ENCODE measurements around the gene IGFBP5. TPM values are rescaled to one million over a fixed set of nuclear protein-coding genes. Genes with fewer than 3 reads are reported as not detected.

Gene IGFBP5
- polyA plus RNA-seq, 2 donors, result 29.4 to 46.5 TPM

GRCh38 chr2:216700781-216701180 is 5.4 kb upstream of the IGFBP5 start:
- WGBS, 2 donors, result 39 to 46% methylated on average over 5 of the region's 5 CpGs
- Histone ChIP-seq H3K4me1 (ENCODE audit: control insufficient read depth in 2 of 2, insufficient read depth in 2 of 2, low read length in 1 of 2) (no peaks in the 10 kb centered on the region), H3K4me3 (ENCODE audit: low read depth in 1 of 2, low read length in 2 of 2) (no peak overlapping the region), H3K27ac (ENCODE audit: low read depth in 2 of 2, low read length in 1 of 2) (peak overlapping the region in 1 of 2 donors; percentile 57), H3K9me3 (ENCODE audit: control insufficient read depth in 2 of 2, insufficient read depth in 1 of 2, low read depth in 1 of 2, low read length in 1 of 2) (no peaks in the 10 kb centered on the region), H3K36me3 (ENCODE audit: control insufficient read depth in 2 of 2, insufficient read depth in 2 of 2, low read length in 1 of 2) (no peaks in the 10 kb centered on the region), H3K27me3 (ENCODE audit: control insufficient read depth in 1 of 2, insufficient read depth in 2 of 2, low read length in 2 of 2) (no peaks in the 10 kb centered on the region)

GRCh38 chr2:216700088-216700567 is 4.8 kb upstream of the IGFBP5 start:
- H3K4me1 ChIP-seq (ENCODE audit: control insufficient read depth in 2 of 2, insufficient read depth in 2 of 2, low read length in 1 of 2), result no peaks in the 10 kb centered on the region
- no peaks in the 10 kb centered on the region for H3K36me3 ChIP-seq (ENCODE audit: control insufficient read depth in 2 of 2, insufficient read depth in 2 of 2, low read length in 1 of 2)
- H3K27ac ChIP-seq (ENCODE audit: low read depth in 2 of 2, low read length in 1 of 2), result peak overlapping the region; percentile 36 to 57
- H3K4me3 ChIP-seq (ENCODE audit: low read depth in 1 of 2, low read length in 2 of 2), result no peak overlapping the region
- no peaks in the 10 kb centered on the region for H3K27me3 ChIP-seq (ENCODE audit: control insufficient read depth in 1 of 2, insufficient read depth in 2 of 2, low read length in 2 of 2)
- H3K9me3 ChIP-seq (ENCODE audit: control insufficient read depth in 2 of 2, insufficient read depth in 1 of 2, low read depth in 1 of 2, low read length in 1 of 2), result no peaks in the 10 kb centered on the region
- WGBS, 2 donors, result 27 to 30% methylated on average over 7 of the region's 7 CpGs

- Histone ChIP-seq H3K9me3 (ENCODE audit: control insufficient read depth in 2 of 2, insufficient read depth in 1 of 2, low read depth in 1 of 2, low read length in 1 of 2) (no peaks in the 10 kb centered on the region), H3K27me3 (ENCODE audit: control insufficient read depth in 1 of 2, insufficient read depth in 2 of 2, low read length in 2 of 2) (no peaks in the 10 kb centered on the region), H3K4me3 (ENCODE audit: low read depth in 1 of 2, low read length in 2 of 2) (no peak overlapping the region), H3K4me1 (ENCODE audit: control insufficient read depth in 2 of 2, insufficient read depth in 2 of 2, low read length in 1 of 2) (peaks cover 0 to 4% of the 10 kb centered on the region in 2 donors), H3K36me3 (ENCODE audit: control insufficient read depth in 2 of 2, insufficient read depth in 2 of 2, low read length in 1 of 2) (no peaks in the 10 kb centered on the region), H3K27ac (ENCODE audit: low read depth in 2 of 2, low read length in 1 of 2) (no peak overlapping the region)
- WGBS, 2 donors, result 15 to 16% methylated on average over 5 of the region's 5 CpGs
Measured at GRCh38 chr2:216698895-216699294, 3.5 kb upstream of the IGFBP5 start.

- Histone ChIP-seq H3K36me3 (ENCODE audit: control insufficient read depth in 2 of 2, insufficient read depth in 2 of 2, low read length in 1 of 2) (no peaks in the 10 kb centered on the region), H3K4me3 (ENCODE audit: low read depth in 1 of 2, low read length in 2 of 2) (no peak overlapping the region), H3K27me3 (ENCODE audit: control insufficient read depth in 1 of 2, insufficient read depth in 2 of 2, low read length in 2 of 2) (no peaks in the 10 kb centered on the region), H3K4me1 (ENCODE audit: control insufficient read depth in 2 of 2, insufficient read depth in 2 of 2, low read length in 1 of 2) (peaks cover 0 to 4% of the 10 kb centered on the region in 2 donors), H3K27ac (ENCODE audit: low read depth in 2 of 2, low read length in 1 of 2) (no peak overlapping the region), H3K9me3 (ENCODE audit: control insufficient read depth in 2 of 2, insufficient read depth in 1 of 2, low read depth in 1 of 2, low read length in 1 of 2) (no peaks in the 10 kb centered on the region)
- WGBS, 2 donors, result 41 to 59% methylated on average over 6 of the region's 6 CpGs
Measured at GRCh38 chr2:216698293-216698692, 2.9 kb upstream of the IGFBP5 start.

GRCh38 chr2:216696751-216697560 is 1.6 kb upstream of the IGFBP5 start:
- 26 to 30% methylated on average over 7 of the region's 7 CpGs for WGBS, 2 donors
- Histone ChIP-seq H3K4me3 (ENCODE audit: low read depth in 1 of 2, low read length in 2 of 2) (no peak overlapping the region), H3K9me3 (ENCODE audit: control insufficient read depth in 2 of 2, insufficient read depth in 1 of 2, low read depth in 1 of 2, low read length in 1 of 2) (no peaks in the 10 kb centered on the region), H3K27ac (ENCODE audit: low read depth in 2 of 2, low read length in 1 of 2) (peak overlapping the region in 1 of 2 donors; percentile 39), H3K27me3 (ENCODE audit: control insufficient read depth in 1 of 2, insufficient read depth in 2 of 2, low read length in 2 of 2) (no peaks in the 10 kb centered on the region), H3K36me3 (ENCODE audit: control insufficient read depth in 2 of 2, insufficient read depth in 2 of 2, low read length in 1 of 2) (no peaks in the 10 kb centered on the region), H3K4me1 (ENCODE audit: control insufficient read depth in 2 of 2, insufficient read depth in 2 of 2, low read length in 1 of 2) (peaks cover 0 to 4% of the 10 kb centered on the region in 2 donors)

- Histone ChIP-seq H3K9me3 (ENCODE audit: control insufficient read depth in 2 of 2, insufficient read depth in 1 of 2, low read depth in 1 of 2, low read length in 1 of 2) (no peaks in the 10 kb centered on the region), H3K4me1 (ENCODE audit: control insufficient read depth in 2 of 2, insufficient read depth in 2 of 2, low read length in 1 of 2) (peaks cover 0 to 4% of the 10 kb centered on the region in 2 donors), H3K36me3 (ENCODE audit: control insufficient read depth in 2 of 2, insufficient read depth in 2 of 2, low read length in 1 of 2) (no peaks in the 10 kb centered on the region), H3K27me3 (ENCODE audit: control insufficient read depth in 1 of 2, insufficient read depth in 2 of 2, low read length in 2 of 2) (no peaks in the 10 kb centered on the region), H3K4me3 (ENCODE audit: low read depth in 1 of 2, low read length in 2 of 2) (no peak overlapping the region), H3K27ac (ENCODE audit: low read depth in 2 of 2, low read length in 1 of 2) (peak overlapping the region in 1 of 2 donors; percentile 39)
- WGBS, 2 donors, result 70 to 73% methylated on average over 1 of the region's 1 CpG
Measured at GRCh38 chr2:216696321-216696720, 972 bp upstream of the IGFBP5 start.

GRCh38 chr2:216694826-216695217 is 527 bp downstream of the IGFBP5 start:
- H3K27ac ChIP-seq (ENCODE audit: low read depth in 2 of 2, low read length in 1 of 2), result peak overlapping the region; percentile 65 to 79
- H3K9me3 ChIP-seq (ENCODE audit: control insufficient read depth in 2 of 2, insufficient read depth in 1 of 2, low read depth in 1 of 2, low read length in 1 of 2), result no peaks in the 10 kb centered on the region
- WGBS, 2 donors, result 5 to 7% methylated on average over 10 of the region's 10 CpGs
- H3K27me3 ChIP-seq (ENCODE audit: control insufficient read depth in 1 of 2, insufficient read depth in 2 of 2, low read length in 2 of 2), result no peaks in the 10 kb centered on the region
- peak overlapping the region; percentile 49 to 62 for H3K4me3 ChIP-seq (ENCODE audit: low read depth in 1 of 2, low read length in 2 of 2)
- H3K4me1 ChIP-seq (ENCODE audit: control insufficient read depth in 2 of 2, insufficient read depth in 2 of 2, low read length in 1 of 2), result peaks cover 0 to 4% of the 10 kb centered on the region in 2 donors
- H3K36me3 ChIP-seq (ENCODE audit: control insufficient read depth in 2 of 2, insufficient read depth in 2 of 2, low read length in 1 of 2), result no peaks in the 10 kb centered on the region

GRCh38 chr2:216694082-216694825 is 1.1 kb downstream of the IGFBP5 start:
- no peaks in the 10 kb centered on the region for H3K9me3 ChIP-seq (ENCODE audit: control insufficient read depth in 2 of 2, insufficient read depth in 1 of 2, low read depth in 1 of 2, low read length in 1 of 2)
- H3K27ac ChIP-seq (ENCODE audit: low read depth in 2 of 2, low read length in 1 of 2), result peak overlapping the region; percentile 65 to 79
- H3K36me3 ChIP-seq (ENCODE audit: control insufficient read depth in 2 of 2, insufficient read depth in 2 of 2, low read length in 1 of 2), result no peaks in the 10 kb centered on the region
- H3K4me3 ChIP-seq (ENCODE audit: low read depth in 1 of 2, low read length in 2 of 2), result peak overlapping the region; percentile 49 to 62
- no peaks in the 10 kb centered on the region for H3K27me3 ChIP-seq (ENCODE audit: control insufficient read depth in 1 of 2, insufficient read depth in 2 of 2, low read length in 2 of 2)
- peaks cover 3 to 6% of the 10 kb centered on the region in 2 donors for H3K4me1 ChIP-seq (ENCODE audit: control insufficient read depth in 2 of 2, insufficient read depth in 2 of 2, low read length in 1 of 2)
- WGBS, 2 donors, result 1 to 2% methylated on average over 58 to 59 of the region's 59 CpGs

- Histone ChIP-seq H3K27me3 (ENCODE audit: control insufficient read depth in 1 of 2, insufficient read depth in 2 of 2, low read length in 2 of 2) (no peaks in the 10 kb centered on the region), H3K27ac (ENCODE audit: low read depth in 2 of 2, low read length in 1 of 2) (peak overlapping the region; percentile 65 to 79), H3K9me3 (ENCODE audit: control insufficient read depth in 2 of 2, insufficient read depth in 1 of 2, low read depth in 1 of 2, low read length in 1 of 2) (no peaks in the 10 kb centered on the region), H3K36me3 (ENCODE audit: control insufficient read depth in 2 of 2, insufficient read depth in 2 of 2, low read length in 1 of 2) (no peaks in the 10 kb centered on the region), H3K4me1 (ENCODE audit: control insufficient read depth in 2 of 2, insufficient read depth in 2 of 2, low read length in 1 of 2) (peaks cover 3 to 11% of the 10 kb centered on the region in 2 donors), H3K4me3 (ENCODE audit: low read depth in 1 of 2, low read length in 2 of 2) (peak overlapping the region; percentile 49 to 62)
- 2 to 5% methylated on average over 15 of the region's 15 CpGs for WGBS, 2 donors
Measured at GRCh38 chr2:216693414-216694080, 1.8 kb downstream of the IGFBP5 start.

All from esophagus (tissue), 2 donors.